Anterior cingulate cortex (tissue), 58 donors: ENCODE data around the gene WDR70.
"Not testable (repeated sequence)": the region's sequence is repeated elsewhere in the genome, so short reads cannot be mapped to it uniquely, and the experiment has no call there.

Experiments used
- DNase-seq, 58 donors: peaks; one replicate each; lab custom pipeline; 2025; lab: John Stamatoyannopoulos, UW

WDR70 gene

GRCh38 chr5:37565062-37565670 is 186.0 kb downstream of the WDR70 start:
- no peak for DNase-seq

- DNase-seq = no peak
These were observed 188.4 kb downstream of the WDR70 start for GRCh38 chr5:37567566-37567965.

GRCh38 chr5:37568018-37568753 is 189.1 kb downstream of the WDR70 start:
- no peak for DNase-seq

GRCh38 chr5:37568893-37569292 is 189.8 kb downstream of the WDR70 start:
- no peak for DNase-seq

- DNase-seq = no peak
These were observed 190.3 kb downstream of the WDR70 start for GRCh38 chr5:37569466-37569865.

GRCh38 chr5:37570597-37570996 is 191.5 kb downstream of the WDR70 start:
- no peak for DNase-seq

- DNase-seq = no peak
These were observed 192.9 kb downstream of the WDR70 start for GRCh38 chr5:37571985-37572384.

- no peak for DNase-seq
These were observed 196.7 kb downstream of the WDR70 start for GRCh38 chr5:37575541-37576489.

GRCh38 chr5:37576552-37576951 is 197.4 kb downstream of the WDR70 start:
- DNase-seq = no peak

- DNase-seq = no peak
These were observed 199.1 kb downstream of the WDR70 start for GRCh38 chr5:37578176-37578575.

GRCh38 chr5:37580106-37580505 is 201.0 kb downstream of the WDR70 start:
- no peak for DNase-seq

- no peak for DNase-seq
These were observed 203.1 kb downstream of the WDR70 start for GRCh38 chr5:37582202-37582601.

- not testable (repeated sequence) for DNase-seq
These were observed 214.2 kb downstream of the WDR70 start for GRCh38 chr5:37593292-37593691.

GRCh38 chr5:37594864-37595263 is 215.7 kb downstream of the WDR70 start:
- DNase-seq = not testable (repeated sequence)

GRCh38 chr5:37598733-37599132 is 219.6 kb downstream of the WDR70 start:
- no peak for DNase-seq

GRCh38 chr5:37601163-37601562 is 222.0 kb downstream of the WDR70 start:
- no peak for DNase-seq

GRCh38 chr5:37603072-37603471 is 224.0 kb downstream of the WDR70 start:
- no peak for DNase-seq

- DNase-seq = no peak
These were observed 225.2 kb downstream of the WDR70 start for GRCh38 chr5:37604290-37604689.

GRCh38 chr5:37606148-37606547 is 227.0 kb downstream of the WDR70 start:
- no peak for DNase-seq

- no peak for DNase-seq
These were observed 227.6 kb downstream of the WDR70 start for GRCh38 chr5:37606632-37607248.

GRCh38 chr5:37615184-37615583 is 236.1 kb downstream of the WDR70 start:
- no peak for DNase-seq
